Tibial nerve (tissue), 4 donors: ENCODE data around the gene IQCN. TPM values are rescaled to one million over a fixed set of nuclear protein-coding genes. Genes with fewer than 3 reads are reported as not detected.

Source experiments
- DNase-seq, 2 donors: peaks; one replicate each; pipeline ENCODE4 v3.0.0-alpha.2; 2019; ENCODE audit warnings: low spot score in 2 of 2
- H3K27ac ChIP-seq, 4 donors: fragments of 200-600 bp; sonication (generic) in 3 of 4; one replicate each; pipeline ENCODE4 v1.5.1; 2017 to 2019; ENCODE audit warnings: mild to moderate bottlenecking in 1 of 4
- H3K27me3 ChIP-seq, 2 donors: fragments of 200-600 bp; sonication (generic) in 1 of 2; one replicate each; pipeline versions ENCODE4 v1.5.1 to v1.6.0; 2017 to 2019
- H3K36me3 ChIP-seq, 3 donors: fragments of 200-600 bp; sonication (generic); one replicate each; pipeline ENCODE4 v1.5.1; 2018 to 2019
- H3K4me1 ChIP-seq, 4 donors: fragments of 200-600 bp; sonication (generic) in 3 of 4; one replicate each; pipeline ENCODE4 v1.5.1; 2017 to 2019
- H3K4me3 ChIP-seq, 4 donors: fragments of 200-600 bp; sonication (generic) in 3 of 4; one replicate each; pipeline ENCODE4 v1.5.1; 2017 to 2019; ENCODE audit warnings: mild to moderate bottlenecking in 1 of 4, moderate library complexity in 1 of 4
- H3K9me3 ChIP-seq, 4 donors: fragments of 200-600 bp; sonication (generic) in 3 of 4; one replicate each; pipeline ENCODE4 v1.5.1; 2017 to 2019
- EP300 ChIP-seq, 2 donors: sonication (generic); formaldehyde crosslinking; IDR thresholded peaks; one replicate each; pipeline ENCODE4 v1.6.1; 2017; ENCODE audit warnings: antibody characterized with exemption in 2 of 2, mild to moderate bottlenecking in 1 of 2
- POLR2A ChIP-seq, 2 donors: fragments of 450-650 bp; IDR thresholded peaks; one replicate each; pipeline ENCODE4 v1.6.1; 2017; ENCODE audit warnings: antibody characterized with exemption in 2 of 2, mild to moderate bottlenecking in 2 of 2, moderate library complexity in 2 of 2
- WGBS, 2 donors: methylation state at CpG; one replicate each; pipeline ENCODE4 v1.1.5; 2018; 5-methylcytosine and 5-hydroxymethylcytosine counted together
- total RNA-seq, 4 donors: library from RNA; depleted of rRNA; stranded (reverse); fragments of >200 nt; gene quantifications; one replicate each; pipeline ENCODE4 v1.1.0, GENCODE V29; 2016
- TF ChIP-seq, protein P1 (sequence below), 5 experiments: fragments of 200-600 bp in 3 of 5; fragments of 450-650 bp in 2 of 5; sonication (generic) in 3 of 5; IDR thresholded peaks; one replicate each; pipeline ENCODE4 v1.5.1; 2016 to 2019; ENCODE audit warnings: antibody characterized with exemption in 5 of 5, mild to moderate bottlenecking in 3 of 5, moderate library complexity in 2 of 5

The IQCN gene
- total RNA-seq, 4 donors from 2014 or later: 2.3 to 11.4 (median 8.2) TPM

DNA sequence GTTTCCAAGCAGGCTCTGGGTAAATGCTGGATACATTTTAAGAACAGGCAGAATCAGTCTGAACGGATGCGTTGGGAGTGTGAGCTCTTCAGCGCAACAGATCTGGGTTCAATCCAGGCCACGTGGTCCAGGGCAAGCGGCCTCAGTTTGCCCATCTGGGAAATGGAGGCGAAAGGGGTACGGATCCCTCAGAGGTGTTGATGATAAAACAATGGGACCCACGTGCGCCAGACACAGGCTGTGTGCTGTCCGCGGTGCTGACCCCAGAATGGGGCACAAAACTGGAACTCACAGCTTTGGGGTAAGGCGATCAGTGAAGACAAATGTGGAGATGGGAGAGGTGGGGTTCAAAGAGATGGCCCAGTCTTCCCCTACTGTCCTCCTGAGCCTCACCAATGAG is 34.9 kb downstream of the IQCN start:
- 31 to 35% methylated on average over 12 of the region's 12 CpGs for WGBS, 2 donors
- TF ChIP-seq, protein P1, sequence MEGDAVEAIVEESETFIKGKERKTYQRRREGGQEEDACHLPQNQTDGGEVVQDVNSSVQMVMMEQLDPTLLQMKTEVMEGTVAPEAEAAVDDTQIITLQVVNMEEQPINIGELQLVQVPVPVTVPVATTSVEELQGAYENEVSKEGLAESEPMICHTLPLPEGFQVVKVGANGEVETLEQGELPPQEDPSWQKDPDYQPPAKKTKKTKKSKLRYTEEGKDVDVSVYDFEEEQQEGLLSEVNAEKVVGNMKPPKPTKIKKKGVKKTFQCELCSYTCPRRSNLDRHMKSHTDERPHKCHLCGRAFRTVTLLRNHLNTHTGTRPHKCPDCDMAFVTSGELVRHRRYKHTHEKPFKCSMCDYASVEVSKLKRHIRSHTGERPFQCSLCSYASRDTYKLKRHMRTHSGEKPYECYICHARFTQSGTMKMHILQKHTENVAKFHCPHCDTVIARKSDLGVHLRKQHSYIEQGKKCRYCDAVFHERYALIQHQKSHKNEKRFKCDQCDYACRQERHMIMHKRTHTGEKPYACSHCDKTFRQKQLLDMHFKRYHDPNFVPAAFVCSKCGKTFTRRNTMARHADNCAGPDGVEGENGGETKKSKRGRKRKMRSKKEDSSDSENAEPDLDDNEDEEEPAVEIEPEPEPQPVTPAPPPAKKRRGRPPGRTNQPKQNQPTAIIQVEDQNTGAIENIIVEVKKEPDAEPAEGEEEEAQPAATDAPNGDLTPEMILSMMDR (IDR thresholded peaks at IDR 0.05): no peak
- TF ChIP-seq EP300 (IDR thresholded peaks at IDR 0.05): no peak
- TF ChIP-seq POLR2A (IDR thresholded peaks at IDR 0.05): no peak
- Histone ChIP-seq H3K4me3 (no peak overlapping the region), H3K36me3 (no peaks in the 10 kb centered on the region), H3K27ac (no peak overlapping the region), H3K27me3 (peaks cover 2 to 34% of the 10 kb centered on the region in 2 donors), H3K4me1 (peaks cover 0 to 4% (median 0%) of the 10 kb centered on the region in 4 donors), H3K9me3 (no peaks in the 10 kb centered on the region)
- DNase-seq: no peak

- Histone ChIP-seq H3K4me1 (peaks cover 0 to 10% (median 0%) of the 10 kb centered on the region in 4 donors), H3K9me3 (peaks cover 0 to 15% (median 2%) of the 10 kb centered on the region in 4 donors), H3K4me3 (no peak overlapping the region), H3K36me3 (no peaks in the 10 kb centered on the region), H3K27me3 (peaks cover 2 to 76% of the 10 kb centered on the region in 2 donors), H3K27ac (no peak overlapping the region)
- WGBS, 2 donors: 28 to 37% methylated on average over 5 to 6 of the region's 6 CpGs
- no peak for DNase-seq
- TF ChIP-seq EP300 (IDR thresholded peaks at IDR 0.05) (no peak), POLR2A (IDR thresholded peaks at IDR 0.05) (no peak)
- TF ChIP-seq, protein P1 (IDR thresholded peaks at IDR 0.05): no peak
These were observed 40.1 kb downstream of the IQCN start for GRCh38 chr19:18234194-18234593.

- no peak for DNase-seq
- H3K36me3 ChIP-seq: no peaks in the 10 kb centered on the region
- H3K27ac ChIP-seq: no peak overlapping the region
- peaks cover 2 to 80% of the 10 kb centered on the region in 2 donors for H3K27me3 ChIP-seq
- H3K9me3 ChIP-seq: peaks cover 0 to 15% (median 2%) of the 10 kb centered on the region in 4 donors
- H3K4me3 ChIP-seq: no peak overlapping the region
- WGBS, 2 donors: 22 to 25% methylated on average over 32 to 37 of the region's 37 CpGs
- TF ChIP-seq, protein P1 (IDR thresholded peaks at IDR 0.05): no peak
- TF ChIP-seq POLR2A (IDR thresholded peaks at IDR 0.05): no peak
- TF ChIP-seq EP300 (IDR thresholded peaks at IDR 0.05): no peak
- H3K4me1 ChIP-seq: peaks cover 0 to 10% (median 0%) of the 10 kb centered on the region in 4 donors
These were observed 40.9 kb downstream of the IQCN start for GRCh38 chr19:18233224-18233825.

DNA sequence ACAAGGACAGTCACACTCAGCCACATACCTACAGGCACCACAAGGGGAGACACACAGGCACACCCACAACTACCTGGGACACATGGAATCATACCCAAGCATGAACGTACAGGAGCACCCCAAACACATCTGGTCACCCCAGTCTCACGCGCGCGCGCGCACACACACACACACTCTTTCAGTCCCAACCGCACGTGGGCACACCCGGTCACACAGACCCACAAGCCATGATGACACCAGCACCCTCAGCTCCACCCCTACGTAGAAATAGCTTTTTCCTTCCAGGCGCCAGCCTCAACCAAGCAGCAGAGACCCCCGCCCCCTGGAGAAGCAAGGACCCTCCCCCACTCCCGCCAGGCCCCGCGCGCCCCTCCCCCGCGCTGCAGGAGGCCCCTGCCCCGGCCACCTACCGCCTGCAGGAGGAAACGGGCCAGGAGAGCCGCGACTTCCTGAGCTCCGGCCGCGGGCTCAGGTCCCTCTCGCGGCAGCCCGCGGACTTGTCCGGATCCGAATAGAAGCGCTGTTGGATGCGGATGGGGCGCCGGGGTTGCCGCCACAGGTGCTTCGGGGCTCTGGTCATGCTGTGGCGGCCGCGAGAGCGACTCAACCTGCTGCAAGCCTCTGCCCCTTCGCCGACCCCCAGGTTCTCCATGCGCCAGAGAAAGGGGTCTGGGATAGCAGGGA is 41.6 kb downstream of the IQCN start:
- no peak overlapping the region for H3K27ac ChIP-seq
- H3K4me1 ChIP-seq: peaks cover 0 to 10% (median 0%) of the 10 kb centered on the region in 4 donors
- no peak overlapping the region for H3K4me3 ChIP-seq
- peaks cover 2 to 86% of the 10 kb centered on the region in 2 donors for H3K27me3 ChIP-seq
- DNase-seq: no peak
- H3K9me3 ChIP-seq: peaks cover 0 to 15% (median 2%) of the 10 kb centered on the region in 4 donors
- TF ChIP-seq, protein P1 (IDR thresholded peaks at IDR 0.05): no peak
- TF ChIP-seq EP300 (IDR thresholded peaks at IDR 0.05): no peak
- TF ChIP-seq POLR2A (IDR thresholded peaks at IDR 0.05): no peak
- 7 to 14% methylated on average over 19 to 43 of the region's 46 CpGs for WGBS, 2 donors
- no peaks in the 10 kb centered on the region for H3K36me3 ChIP-seq

GRCh38 chr19:18231775-18232174 is 42.5 kb downstream of the IQCN start:
- Histone ChIP-seq H3K27me3 (peaks cover 2 to 95% of the 10 kb centered on the region in 2 donors), H3K9me3 (peaks cover 0 to 15% (median 2%) of the 10 kb centered on the region in 4 donors), H3K4me1 (peaks cover 0 to 10% (median 0%) of the 10 kb centered on the region in 4 donors), H3K4me3 (no peak overlapping the region), H3K27ac (no peak overlapping the region), H3K36me3 (no peaks in the 10 kb centered on the region)
- DNase-seq: no peak
- TF ChIP-seq, protein P1 (IDR thresholded peaks at IDR 0.05): no peak
- TF ChIP-seq POLR2A (IDR thresholded peaks at IDR 0.05) (no peak), EP300 (IDR thresholded peaks at IDR 0.05) (no peak)
- 21 to 28% methylated on average over 4 of the region's 4 CpGs for WGBS, 2 donors
